Activated naive CD4-positive, alpha-beta T cell treated with anti-CD3 and anti-CD28 coated beads, Interleukin-2, amount 50 U/mL, for 72 hours (primary cell): ENCODE data around the gene ACOXL. TPM values are rescaled to one million over a fixed set of nuclear protein-coding genes. Genes with fewer than 3 reads are reported as not detected.
A peak's percentile ranks its signal among the peaks of the same experiment; 100 is the strongest.
"Not testable (repeated sequence)": the region's sequence is repeated elsewhere in the genome, so short reads cannot be mapped to it uniquely, and the experiment has no call there.

Experiments used
- ATAC-seq, 2 donors: fragments of 150-1000 bp; cut with Tn5 transposase; 2 replicates each; pipeline ENCODE4 v1.10.0; 2021; ENCODE audit warnings: mild to moderate bottlenecking in 2 of 2, moderate library complexity in 2 of 2
- DNase-seq, 2 donors: peaks; one replicate each; pipeline ENCODE4 v3.0.0; 2021 to 2022; ENCODE audit warnings: low spot score in 2 of 2
- H3K27ac Mint-ChIP-seq, 2 donors: one replicate each; pipeline ENCODE4 v1.8.0; 2022; ENCODE audit warnings: mild to moderate bottlenecking in 2 of 2, mixed read lengths in 2 of 2
- H3K36me3 Mint-ChIP-seq, 2 donors: one replicate each; pipeline ENCODE4 v1.8.0; 2022; ENCODE audit warnings: mixed read lengths in 2 of 2
- H3K9me3 Mint-ChIP-seq, 2 donors: one replicate each; pipeline ENCODE4 v1.8.0; 2022; ENCODE audit warnings: mixed read lengths in 2 of 2
- total RNA-seq, 2 donors: library from RNA; stranded (reverse); gene quantifications; one replicate each; pipeline ENCODE4 v1.2.3, GENCODE V29; 2022

The ACOXL gene
- total RNA-seq, 2 donors from 2014 or later: 0.16 TPM; not detected in 1

DNA sequence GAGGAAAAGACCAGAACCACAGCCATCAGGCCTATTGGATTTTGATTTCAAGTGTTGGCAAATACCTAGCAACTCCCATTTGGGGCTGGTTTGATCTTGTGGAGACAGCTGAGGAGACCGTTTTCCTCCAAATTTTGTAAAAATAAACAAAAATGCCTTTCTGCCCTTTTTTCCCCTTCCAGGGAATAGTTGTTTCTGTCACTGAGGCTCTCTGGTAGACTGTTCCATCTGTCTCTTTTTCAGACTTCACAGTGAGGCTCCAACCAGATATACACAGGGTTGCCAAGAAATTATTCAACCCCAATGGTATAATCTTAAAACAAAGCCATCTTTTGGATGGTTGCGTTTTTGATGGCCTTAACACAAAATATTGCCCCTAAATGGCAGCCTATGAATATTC is 115.7 kb downstream of the ACOXL start:
- no peak overlapping the region for H3K27ac Mint-ChIP-seq
- ATAC-seq: no peak
- peak in 1 of 2 donors; percentile 1 for DNase-seq
- H3K36me3 Mint-ChIP-seq: peaks cover 5 to 22% of the 10 kb centered on the region in 2 donors
- H3K9me3 Mint-ChIP-seq: peaks cover 0 to 6% of the 10 kb centered on the region in 2 donors

DNA sequence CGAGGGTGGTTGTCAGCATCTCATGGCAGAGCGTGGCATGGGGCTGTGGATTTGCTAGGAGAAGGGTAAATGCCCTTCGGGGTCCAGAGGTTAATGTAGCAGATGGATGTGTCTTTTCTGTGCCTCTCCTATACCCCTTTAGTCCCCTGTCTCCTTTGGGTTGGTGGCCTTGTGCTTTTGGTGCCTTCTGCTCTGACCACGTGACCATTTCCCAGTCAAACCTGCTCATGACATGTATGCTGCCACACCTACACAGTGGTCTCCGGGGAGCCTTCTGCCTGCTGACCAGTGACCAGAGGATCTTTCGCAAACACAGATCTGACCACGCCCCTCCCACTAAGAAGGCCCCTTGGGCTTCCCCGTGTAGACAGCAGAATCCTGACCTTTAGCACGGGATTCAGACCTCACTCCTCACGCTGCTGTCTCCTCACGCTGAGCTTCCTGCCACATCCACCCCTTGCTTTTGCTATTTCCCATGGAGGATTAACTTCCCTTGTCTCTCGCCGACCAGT is 116.2 kb downstream of the ACOXL start:
- Mint-ChIP-seq H3K36me3 (peaks cover 5 to 22% of the 10 kb centered on the region in 2 donors), H3K27ac (no peak overlapping the region), H3K9me3 (peaks cover 0 to 6% of the 10 kb centered on the region in 2 donors)
- no peak for DNase-seq
- ATAC-seq: no peak

DNA sequence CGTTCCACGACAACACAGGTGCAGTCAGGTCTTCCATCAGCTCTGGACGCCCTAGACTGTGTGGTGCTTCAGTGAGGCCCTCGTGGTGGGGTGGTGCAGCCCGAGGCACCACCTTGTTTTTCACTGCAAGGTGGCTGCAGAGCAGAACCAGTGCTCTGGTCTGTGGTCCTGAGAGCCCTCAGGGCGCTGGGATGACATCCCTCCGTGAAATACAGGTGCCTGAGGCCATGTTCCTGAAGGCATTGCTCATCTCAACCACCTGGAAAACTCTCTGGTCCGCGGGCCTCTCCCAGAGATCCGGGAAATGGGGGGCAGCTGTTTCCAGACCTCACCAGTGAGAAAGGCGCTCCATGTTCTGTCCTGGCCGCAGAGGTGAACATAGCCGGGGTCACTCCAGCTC is 119.2 kb downstream of the ACOXL start:
- H3K27ac Mint-ChIP-seq: no peak overlapping the region
- peaks cover 0 to 13% of the 10 kb centered on the region in 2 donors for H3K9me3 Mint-ChIP-seq
- H3K36me3 Mint-ChIP-seq: peaks cover 7 to 10% of the 10 kb centered on the region in 2 donors
- DNase-seq: no peak
- ATAC-seq: no peak

DNA sequence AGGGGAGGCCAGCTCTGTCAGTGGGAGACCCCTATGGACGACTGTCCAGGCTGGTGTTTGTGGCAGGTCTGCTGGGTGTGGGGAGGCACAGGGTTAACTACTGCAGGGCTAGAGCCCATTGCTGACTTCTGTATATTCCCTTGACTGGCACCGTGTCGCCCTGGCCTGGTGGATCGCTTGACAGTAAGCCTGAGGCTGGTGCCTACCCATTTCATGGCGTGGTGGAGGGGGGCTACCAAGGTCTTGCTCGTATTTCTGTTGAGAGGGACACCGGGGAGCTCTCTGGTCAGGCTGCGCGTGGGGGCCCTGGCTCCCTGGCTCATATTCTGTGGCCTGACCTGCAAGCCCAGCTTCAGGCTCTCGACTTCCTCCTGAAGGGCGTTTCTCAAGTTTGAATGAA is 119.7 kb downstream of the ACOXL start:
- peaks cover 0 to 13% of the 10 kb centered on the region in 2 donors for H3K9me3 Mint-ChIP-seq
- no peak overlapping the region for H3K27ac Mint-ChIP-seq
- DNase-seq (no peak), ATAC-seq (no peak)
- H3K36me3 Mint-ChIP-seq: peaks cover 7 to 10% of the 10 kb centered on the region in 2 donors

DNA sequence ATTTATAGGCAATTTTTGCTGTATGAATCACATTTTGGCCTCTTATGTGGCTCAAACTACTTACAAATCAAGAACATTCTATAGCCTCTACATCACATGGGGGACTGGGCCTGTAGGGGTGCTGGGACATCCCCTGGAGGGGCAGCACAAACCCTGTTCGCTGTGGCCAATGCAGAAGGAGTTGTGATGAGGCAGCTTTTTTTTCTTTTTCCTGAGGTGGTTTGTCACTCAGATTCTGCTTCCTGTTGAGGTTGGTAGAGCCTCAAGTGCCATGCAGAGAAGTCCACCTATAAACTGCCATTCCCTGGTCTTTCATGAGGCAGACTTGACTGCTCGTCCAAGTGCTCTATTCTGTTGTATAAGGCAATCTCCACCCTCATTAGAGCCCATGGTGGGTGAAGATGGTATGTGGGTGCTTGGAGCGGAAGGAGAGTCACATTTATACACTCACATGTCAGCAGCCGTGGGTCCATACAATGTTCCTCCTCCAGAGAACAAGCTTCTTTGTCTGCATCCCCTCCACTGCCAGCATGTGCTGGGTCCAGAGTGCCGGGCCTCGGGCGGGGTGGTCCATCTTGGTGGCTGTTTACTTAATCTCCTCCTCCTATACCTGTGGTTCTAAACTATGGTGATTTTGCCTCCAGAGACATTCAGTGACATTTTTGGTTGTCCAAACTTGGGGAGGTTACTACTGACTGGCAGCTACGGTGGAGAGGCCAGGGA is 120.3 kb downstream of the ACOXL start:
- DNase-seq (no peak), ATAC-seq (peak; percentile 42 to 85)
- H3K9me3 Mint-ChIP-seq: peaks cover 0 to 13% of the 10 kb centered on the region in 2 donors
- H3K36me3 Mint-ChIP-seq: peaks cover 7 to 10% of the 10 kb centered on the region in 2 donors
- H3K27ac Mint-ChIP-seq: no peak overlapping the region

DNA sequence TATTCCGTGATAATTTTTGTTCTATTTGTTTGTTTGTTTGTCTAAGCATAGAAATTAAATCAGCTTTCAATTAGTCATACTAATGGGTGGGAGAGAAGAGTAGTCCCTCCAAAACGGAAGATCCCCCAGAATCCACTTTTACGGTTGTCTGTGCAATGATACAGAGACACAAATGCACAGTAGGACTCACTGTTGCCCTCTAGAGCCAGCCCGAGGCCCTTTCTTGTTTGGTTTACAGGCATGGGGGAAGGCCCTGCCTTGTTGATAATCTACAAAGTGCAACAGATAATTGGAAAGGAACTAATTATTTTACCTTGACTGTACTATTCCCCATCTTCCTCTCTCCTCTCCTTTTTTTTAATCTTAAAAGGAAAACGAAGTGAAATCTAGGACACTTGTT is 121.1 kb downstream of the ACOXL start:
- ATAC-seq: no peak
- peaks cover 0 to 13% of the 10 kb centered on the region in 2 donors for H3K9me3 Mint-ChIP-seq
- no peak overlapping the region for H3K27ac Mint-ChIP-seq
- H3K36me3 Mint-ChIP-seq: peaks cover 7 to 10% of the 10 kb centered on the region in 2 donors
- DNase-seq: peak in 1 of 2 donors; percentile 53

DNA sequence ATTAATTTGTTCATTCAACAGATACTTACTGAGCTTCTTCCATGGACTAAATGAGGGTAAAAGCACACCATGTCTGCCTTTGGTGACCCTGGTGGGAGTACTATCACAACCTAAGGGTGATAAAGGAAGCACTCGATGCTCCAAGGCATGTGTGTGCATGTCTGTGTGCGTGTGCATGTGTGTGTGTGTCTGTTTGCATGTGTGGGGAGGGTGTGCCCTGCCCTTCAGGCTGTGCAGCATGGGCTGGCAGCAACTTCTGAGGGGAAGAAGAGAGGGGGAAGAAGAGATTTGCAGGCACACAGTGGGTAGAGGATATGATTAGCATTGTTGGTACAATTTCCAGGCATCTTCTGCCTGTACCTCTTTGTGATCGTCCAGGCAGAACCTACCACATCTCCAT is 121.6 kb downstream of the ACOXL start:
- Mint-ChIP-seq H3K27ac (no peak overlapping the region), H3K9me3 (peaks cover 0 to 10% of the 10 kb centered on the region in 2 donors), H3K36me3 (peaks cover 3 to 10% of the 10 kb centered on the region in 2 donors)
- DNase-seq: no peak
- no peak for ATAC-seq

DNA sequence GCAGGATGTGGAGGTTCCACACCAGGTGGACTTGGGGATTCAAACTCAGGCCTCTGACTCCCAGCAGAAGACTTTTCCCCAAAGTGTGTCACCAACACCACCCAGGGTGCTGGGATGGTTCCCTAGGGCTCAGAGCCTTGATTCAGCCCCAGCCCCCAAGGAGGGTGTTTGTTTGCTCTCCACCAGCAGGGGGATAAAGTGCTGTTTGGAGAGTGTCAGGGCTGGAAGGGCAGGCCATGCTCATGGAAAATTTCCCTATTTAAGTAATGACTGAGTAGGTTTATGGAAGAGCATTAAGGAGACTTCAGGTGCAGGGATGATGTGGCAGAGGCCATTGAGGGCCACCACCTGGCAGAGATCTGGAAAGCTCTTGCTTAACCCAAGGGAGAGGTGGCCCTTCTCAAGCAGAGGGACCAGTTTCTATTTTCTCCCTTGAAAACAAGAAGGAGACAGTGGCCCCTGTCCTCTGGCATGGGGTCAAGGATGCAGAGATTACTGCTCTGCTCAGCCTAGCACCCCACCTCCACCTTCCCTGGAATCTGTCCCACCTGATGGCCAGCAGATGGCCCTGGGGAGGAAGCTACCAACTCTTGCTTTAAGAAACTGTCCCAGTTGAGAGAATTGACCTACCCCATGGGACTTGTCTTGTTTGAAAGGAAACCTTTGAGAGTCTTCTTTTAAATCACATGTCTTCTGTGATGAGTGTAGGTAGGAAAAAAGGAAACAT is 122.1 kb downstream of the ACOXL start:
- DNase-seq (no peak), ATAC-seq (no peak)
- H3K27ac Mint-ChIP-seq: no peak overlapping the region
- H3K9me3 Mint-ChIP-seq: peaks cover 0 to 6% of the 10 kb centered on the region in 2 donors
- peaks cover 0 to 10% of the 10 kb centered on the region in 2 donors for H3K36me3 Mint-ChIP-seq

DNA sequence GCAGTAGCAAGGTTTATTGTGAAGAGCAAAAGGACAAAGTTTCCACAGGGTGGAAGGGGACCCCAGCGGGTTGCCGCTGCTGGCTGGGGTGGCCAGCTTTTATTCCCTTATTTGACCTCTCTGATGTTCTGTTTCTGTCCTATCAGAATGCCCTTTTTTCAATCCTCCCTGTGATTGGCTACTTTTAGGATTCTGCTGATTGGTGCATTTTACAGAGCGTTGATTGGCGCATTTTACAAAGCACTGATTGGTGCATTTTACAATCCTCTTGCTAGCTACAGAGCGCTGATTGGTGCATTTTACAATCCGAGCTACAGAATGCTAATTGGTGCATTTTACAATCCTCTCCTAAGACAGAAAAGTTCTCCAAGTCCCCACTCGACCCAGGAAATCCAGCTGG is 123.5 kb downstream of the ACOXL start:
- H3K27ac Mint-ChIP-seq, H3K9me3 Mint-ChIP-seq, ATAC-seq, DNase-seq: not testable (repeated sequence)
- H3K36me3 Mint-ChIP-seq: peaks cover 0 to 10% of the 10 kb centered on the region in 2 donors

DNA sequence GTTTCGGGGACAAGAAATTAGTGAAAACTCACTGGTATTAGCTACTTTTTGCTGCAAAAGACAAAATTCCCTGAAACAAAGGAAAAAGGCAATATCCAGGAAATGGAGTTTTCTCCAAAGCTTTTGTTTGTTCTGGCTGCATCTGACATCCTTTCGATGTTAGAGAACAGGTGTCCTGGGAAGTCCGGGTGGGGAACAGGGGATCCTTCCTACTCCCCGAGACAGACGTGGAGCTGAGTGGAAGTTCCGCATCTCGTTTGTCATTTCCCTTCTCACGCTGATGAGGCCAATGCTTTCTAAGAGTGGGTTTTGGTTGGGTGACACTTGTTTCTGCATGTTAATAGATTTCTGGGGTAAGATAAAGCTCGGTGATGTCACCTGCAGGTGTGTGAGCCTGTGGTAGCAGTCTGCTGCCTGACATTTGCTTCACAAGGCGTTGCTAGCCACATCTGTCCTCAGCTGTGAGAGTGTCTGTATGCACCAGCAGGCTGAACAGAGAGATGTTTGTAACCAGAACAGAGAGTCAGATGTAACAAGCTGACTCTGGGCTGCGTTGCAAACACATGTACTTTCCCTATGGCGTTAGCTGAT is 125.9 kb downstream of the ACOXL start:
- H3K27ac Mint-ChIP-seq: no peak overlapping the region
- ATAC-seq: peak; percentile 96 to 97

DNA sequence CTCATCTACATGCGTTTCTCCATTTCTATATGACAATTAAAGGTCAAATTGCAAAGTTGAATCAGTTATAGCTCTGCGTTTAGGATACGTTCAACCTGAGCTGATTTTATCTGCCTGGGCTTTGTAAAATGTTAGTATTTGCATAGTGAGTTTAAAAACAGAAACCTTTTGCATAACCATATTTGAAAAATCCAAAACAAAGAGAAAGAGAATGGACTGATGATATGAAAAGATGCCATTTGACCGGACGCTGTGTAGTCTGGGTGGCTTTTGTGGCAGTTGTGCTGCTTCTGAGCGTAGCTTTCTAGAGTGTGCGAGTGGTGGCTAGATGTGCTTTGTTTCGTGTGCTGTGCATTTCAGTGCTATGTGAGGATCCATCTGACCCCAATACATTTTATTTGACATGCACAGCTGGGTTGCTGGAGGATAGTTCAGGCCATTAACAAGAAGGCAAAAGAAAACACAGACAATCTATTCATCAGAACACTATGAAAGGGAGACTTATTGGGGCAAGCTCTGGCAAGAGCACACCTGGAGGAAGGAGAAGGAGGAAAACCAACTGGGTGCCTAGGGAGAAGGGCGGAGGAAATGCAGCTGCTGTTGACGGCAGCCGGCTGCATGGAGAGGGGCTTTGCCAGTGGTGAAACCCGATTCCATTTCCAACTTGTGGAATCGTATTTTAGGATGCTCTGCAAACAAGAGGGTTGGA is 126.8 kb downstream of the ACOXL start:
- ATAC-seq: peak; percentile 20 to 24
- no peak for DNase-seq
- peaks cover 0 to 10% of the 10 kb centered on the region in 2 donors for H3K36me3 Mint-ChIP-seq
- peak overlapping the region in 1 of 2 donors; percentile 50 for H3K27ac Mint-ChIP-seq
- peaks cover 0 to 6% of the 10 kb centered on the region in 2 donors for H3K9me3 Mint-ChIP-seq

More for the DNA sequence above, 125.9 kb downstream of the ACOXL start:
- Mint-ChIP-seq H3K36me3 (peaks cover 0 to 10% of the 10 kb centered on the region in 2 donors), H3K9me3 (peaks cover 0 to 6% of the 10 kb centered on the region in 2 donors)
- DNase-seq: peak in 1 of 2 donors; percentile 41

DNA sequence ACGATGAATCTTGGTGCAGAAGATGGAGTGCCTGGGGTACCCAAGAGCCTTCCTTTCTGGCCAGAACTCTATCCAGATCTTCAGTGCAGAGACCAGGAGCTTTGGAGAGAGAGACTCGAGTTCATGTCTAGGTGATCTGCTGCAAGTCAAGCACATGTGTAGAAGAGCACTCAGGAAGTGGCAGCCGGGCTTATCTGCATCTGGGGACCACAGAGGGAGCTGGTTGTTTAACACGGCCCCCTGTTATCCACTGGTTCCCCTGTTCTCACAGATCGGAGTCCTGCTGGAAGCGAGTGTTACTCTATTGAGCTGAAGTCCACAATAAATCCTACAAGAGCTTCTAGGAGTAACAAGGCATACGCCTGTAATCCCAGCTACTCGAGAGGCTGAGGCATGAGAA is 128.3 kb downstream of the ACOXL start:
- Mint-ChIP-seq H3K9me3 (peaks cover 0 to 6% of the 10 kb centered on the region in 2 donors), H3K36me3 (peaks cover 0 to 10% of the 10 kb centered on the region in 2 donors), H3K27ac (no peak overlapping the region)
- no peak for DNase-seq
- ATAC-seq: no peak

DNA sequence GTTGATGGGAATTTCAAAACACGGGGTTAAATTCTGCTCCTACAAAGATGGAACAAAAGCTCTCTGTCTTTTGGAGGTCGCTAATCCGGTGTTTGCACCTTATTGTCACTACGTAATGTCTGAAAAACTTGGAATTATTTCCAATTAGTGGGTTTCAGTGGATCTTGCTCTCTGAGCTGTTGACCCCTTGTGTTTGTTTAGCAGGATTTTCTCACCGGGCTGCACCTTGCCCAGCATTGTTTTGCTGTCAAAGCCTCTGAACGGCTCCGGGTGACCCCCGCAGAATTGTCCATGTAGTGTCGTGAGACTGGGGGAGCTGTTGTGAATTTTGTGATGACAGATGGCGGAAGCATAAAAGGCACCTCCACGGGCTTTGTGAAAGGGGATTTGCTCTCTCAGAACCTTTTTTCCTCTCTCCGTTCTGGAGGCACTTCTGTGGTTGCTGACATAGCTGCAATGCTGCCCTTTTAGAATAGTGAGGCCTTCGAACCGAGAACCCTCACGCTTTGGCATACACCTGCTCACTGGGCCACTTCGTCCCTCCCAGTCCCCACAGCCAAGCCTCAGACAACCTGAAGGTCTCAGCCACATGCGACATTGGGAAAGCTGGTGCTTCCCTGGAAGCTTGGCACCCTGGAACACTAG is 129.4 kb downstream of the ACOXL start:
- Mint-ChIP-seq H3K36me3 (peaks cover 0 to 5% of the 10 kb centered on the region in 2 donors), H3K9me3 (no peaks in the 10 kb centered on the region), H3K27ac (no peak overlapping the region)
- no peak for DNase-seq
- ATAC-seq: no peak

DNA sequence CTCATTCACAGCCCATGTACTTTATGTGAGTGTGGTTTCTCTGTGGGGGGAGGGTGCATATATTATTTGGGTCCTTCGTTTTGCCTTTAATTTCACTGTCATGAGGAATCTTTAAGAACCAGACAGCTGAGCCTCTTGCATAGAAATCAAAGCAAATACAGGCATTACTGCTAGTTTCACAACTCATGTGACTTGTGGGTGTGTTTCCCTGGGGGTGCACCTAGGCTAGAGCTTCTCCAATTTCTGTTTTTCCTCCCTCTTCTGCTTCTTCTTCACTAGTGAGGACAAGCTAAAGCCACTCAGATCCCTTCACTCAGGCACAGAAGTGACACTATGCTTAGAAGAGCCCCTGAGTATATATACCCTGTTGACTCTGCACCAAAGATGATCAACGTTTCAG is 131.4 kb downstream of the ACOXL start:
- no peak for DNase-seq
- ATAC-seq: no peak

DNA sequence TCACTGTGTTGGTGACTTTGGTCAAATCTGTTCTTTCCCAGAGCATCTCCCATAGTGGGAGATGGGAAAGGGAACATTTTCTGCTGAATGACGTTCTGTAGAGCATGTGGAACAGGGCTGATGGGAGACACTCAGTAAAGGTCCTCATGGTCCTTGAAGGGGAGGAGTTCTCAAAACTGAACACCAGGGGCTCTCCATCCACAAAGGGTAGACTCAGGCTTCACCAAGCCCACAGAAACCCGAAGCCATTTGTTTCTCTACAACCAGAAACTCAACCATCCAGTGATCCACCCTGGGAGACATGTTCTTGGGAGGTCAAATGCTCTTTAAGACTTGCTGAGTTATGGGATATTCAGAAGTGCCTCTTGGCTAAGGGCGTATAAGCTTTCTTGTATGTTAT is 131.8 kb downstream of the ACOXL start:
- peaks cover 0 to 5% of the 10 kb centered on the region in 2 donors for H3K36me3 Mint-ChIP-seq
- no peak overlapping the region for H3K27ac Mint-ChIP-seq
- ATAC-seq (no peak), DNase-seq (no peak)
- no peaks in the 10 kb centered on the region for H3K9me3 Mint-ChIP-seq

More for the DNA sequence above, 131.4 kb downstream of the ACOXL start:
- Mint-ChIP-seq H3K9me3 (no peaks in the 10 kb centered on the region), H3K27ac (no peak overlapping the region), H3K36me3 (peaks cover 0 to 5% of the 10 kb centered on the region in 2 donors)

DNA sequence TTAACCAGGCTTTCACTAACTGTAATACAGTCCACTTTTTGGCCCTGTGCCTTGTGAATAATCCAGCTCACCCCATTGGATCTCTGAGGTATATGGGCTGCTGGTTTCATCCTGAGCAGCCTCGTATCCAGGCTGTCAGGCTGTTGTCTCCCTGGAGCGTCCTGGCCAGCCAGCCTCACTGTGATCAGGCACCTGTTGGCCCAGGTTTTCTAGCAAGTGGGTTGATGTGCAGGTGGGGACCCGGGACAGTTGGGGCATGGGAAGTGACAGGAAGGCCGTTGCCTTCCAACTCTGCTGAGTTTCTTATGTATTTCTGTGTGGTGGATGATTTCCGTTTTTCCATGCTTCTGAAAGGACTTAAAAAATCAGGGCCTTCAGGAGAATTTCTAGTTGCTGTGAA is 132.4 kb downstream of the ACOXL start:
- Mint-ChIP-seq H3K36me3 (peaks cover 0 to 5% of the 10 kb centered on the region in 2 donors), H3K9me3 (no peaks in the 10 kb centered on the region), H3K27ac (peak overlapping the region in 1 of 2 donors; percentile 25)
- ATAC-seq (no peak), DNase-seq (no peak)
